ENCODE data around the gene TMEM120A. TPM values are rescaled to one million over a fixed set of nuclear protein-coding genes. Genes with fewer than 3 reads are reported as not detected.

The TMEM120A gene
- total RNA-seq, 4 donors from 2014 or later, result 55.2 to 113 (median 79.0) TPM

DNA sequence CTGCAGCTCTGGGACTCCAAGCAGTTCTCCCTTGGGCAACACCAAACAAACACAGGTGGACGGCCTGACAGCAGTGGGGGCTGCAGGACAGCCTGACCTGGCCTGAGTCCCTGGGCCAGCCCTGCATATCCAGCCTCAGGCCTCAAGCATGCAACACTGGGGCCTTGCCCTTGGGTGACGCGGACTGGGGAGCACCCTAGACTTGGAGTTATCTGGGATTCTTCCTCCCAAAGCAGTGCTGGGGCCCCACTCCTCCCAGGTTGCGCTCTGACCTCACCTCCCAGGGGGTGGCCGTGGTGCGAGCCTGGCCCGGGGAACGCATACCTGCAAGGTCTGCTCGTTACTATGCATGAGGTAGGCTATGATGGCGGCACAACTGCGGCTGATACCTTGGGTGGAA is 6.2 kb upstream of the TMEM120A start:
- TF ChIP-seq, protein P1, sequence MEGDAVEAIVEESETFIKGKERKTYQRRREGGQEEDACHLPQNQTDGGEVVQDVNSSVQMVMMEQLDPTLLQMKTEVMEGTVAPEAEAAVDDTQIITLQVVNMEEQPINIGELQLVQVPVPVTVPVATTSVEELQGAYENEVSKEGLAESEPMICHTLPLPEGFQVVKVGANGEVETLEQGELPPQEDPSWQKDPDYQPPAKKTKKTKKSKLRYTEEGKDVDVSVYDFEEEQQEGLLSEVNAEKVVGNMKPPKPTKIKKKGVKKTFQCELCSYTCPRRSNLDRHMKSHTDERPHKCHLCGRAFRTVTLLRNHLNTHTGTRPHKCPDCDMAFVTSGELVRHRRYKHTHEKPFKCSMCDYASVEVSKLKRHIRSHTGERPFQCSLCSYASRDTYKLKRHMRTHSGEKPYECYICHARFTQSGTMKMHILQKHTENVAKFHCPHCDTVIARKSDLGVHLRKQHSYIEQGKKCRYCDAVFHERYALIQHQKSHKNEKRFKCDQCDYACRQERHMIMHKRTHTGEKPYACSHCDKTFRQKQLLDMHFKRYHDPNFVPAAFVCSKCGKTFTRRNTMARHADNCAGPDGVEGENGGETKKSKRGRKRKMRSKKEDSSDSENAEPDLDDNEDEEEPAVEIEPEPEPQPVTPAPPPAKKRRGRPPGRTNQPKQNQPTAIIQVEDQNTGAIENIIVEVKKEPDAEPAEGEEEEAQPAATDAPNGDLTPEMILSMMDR (IDR thresholded peaks at IDR 0.05; ENCODE audit: low read depth), result no peak

DNA sequence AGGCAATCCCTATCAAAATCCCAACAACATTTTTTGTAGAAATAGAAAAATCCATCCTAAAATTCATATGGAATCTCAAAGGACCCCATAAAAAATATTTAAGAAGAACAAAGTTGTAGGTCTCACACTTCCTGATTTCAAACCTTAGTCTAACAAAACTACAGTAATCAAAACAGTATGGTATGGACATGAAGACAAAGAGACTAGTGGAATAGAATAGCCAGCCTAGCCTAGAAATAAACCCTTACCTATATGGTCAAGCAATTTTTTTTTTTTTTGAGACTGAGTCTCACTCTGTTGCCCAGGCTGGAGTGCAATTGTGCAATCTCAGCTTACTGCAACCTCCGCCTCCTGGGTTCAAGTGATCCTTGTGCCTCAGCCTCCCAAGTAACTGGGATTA is 3.6 kb upstream of the TMEM120A start:
- TF ChIP-seq, protein P1 (IDR thresholded peaks at IDR 0.05; ENCODE audit: low read depth), result no peak

DNA sequence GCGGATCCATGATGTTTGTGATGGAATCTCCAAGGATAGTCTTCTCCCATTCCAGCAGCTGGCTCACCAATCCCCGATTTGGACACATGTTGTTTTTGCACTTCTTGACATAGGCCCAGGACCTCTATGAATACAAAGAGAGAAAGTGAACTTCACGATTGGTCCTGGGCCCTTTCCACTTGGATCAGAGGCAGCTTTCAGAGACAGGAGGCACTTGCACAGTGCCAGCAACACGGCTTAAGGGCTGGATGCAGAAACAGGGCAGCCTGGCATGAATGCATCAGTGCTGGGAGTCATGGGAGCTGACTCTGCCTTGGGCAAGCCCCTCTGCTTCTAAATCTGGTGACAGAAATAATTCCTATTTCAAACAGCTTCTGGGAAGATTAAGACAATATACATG is 2.1 kb upstream of the TMEM120A start:
- TF ChIP-seq, protein P1 (IDR thresholded peaks at IDR 0.05; ENCODE audit: low read depth), result no peak

DNA sequence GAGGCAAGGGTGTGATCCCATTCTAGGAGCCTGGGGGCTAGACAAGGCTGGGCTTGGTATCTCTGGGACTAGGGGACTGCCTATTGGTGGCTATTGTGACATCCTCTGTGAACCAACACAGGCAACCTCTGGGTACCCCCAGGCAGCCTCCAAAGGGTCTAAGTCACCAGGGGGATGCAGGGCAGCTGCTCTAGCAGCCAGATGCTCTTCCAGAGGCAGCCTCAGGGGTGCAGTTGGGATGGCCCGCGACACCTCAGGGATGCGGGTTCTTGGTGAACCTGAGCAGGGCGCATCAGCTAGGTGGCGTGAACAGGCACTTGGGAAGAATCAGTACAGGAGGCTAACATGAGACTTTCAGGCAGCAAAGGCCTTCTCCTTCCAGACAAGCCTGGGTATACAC is 1.6 kb upstream of the TMEM120A start:
- TF ChIP-seq, protein P1 (IDR thresholded peaks at IDR 0.05; ENCODE audit: low read depth), result no peak

DNA sequence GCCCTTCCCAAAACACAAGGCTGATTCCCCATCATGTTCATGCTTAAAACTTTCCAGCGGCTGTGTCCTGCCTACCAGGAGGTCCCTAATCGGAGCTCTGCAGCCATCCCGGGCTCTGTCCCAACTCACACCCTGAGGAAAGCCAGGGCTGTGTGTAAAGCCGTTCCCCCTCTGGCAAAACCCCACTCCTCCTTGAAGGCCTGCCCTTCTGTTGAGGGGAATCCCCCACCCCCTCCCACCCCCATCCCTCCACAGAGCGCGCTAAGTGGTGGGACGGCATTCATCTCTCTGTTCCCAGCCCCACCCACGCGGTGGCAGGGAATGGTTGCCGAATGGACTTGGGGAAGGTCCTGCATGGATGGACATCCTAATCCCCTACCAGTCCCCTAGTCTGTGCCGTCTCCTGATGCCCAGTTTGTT is 667 bp upstream of the TMEM120A start:
- TF ChIP-seq, protein P1 (IDR thresholded peaks at IDR 0.05; ENCODE audit: low read depth), result no peak

DNA sequence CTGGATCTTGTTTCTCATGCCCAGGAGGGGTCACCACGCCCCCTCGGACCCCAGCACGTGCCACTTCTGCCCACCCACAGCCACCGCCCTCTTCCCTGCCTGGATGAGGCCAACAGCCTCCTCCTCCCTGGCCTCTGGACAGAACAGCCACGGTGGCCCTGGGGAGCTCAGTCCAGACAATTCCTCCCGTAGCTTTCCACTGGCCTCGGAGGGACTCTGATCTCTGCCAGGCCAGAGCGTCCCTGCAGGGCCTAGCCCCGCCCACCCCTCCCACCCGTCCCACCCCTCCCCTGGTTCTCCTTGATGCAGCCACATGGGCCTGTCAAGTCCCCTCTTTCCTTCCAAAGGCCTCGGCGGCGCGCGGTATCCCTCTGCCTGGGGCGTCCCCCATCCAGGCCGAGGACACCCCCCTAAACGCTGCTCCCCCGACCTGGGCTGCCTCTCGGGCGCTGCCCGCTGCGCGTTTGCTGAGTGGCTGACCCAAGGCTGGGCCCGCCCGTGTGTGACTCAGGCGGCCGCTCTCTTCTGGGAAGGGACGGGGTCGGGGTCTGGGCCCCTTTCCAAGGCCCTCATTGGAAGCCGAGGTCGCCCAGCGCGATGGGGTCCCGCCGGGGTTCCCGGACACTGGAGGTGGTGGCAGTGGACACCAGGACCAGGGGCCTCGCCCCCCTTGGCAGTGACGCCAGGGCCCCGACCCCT is 557 bp downstream of the TMEM120A start:
- TF ChIP-seq, protein P1 (IDR thresholded peaks at IDR 0.05; ENCODE audit: low read depth), result no peak

DNA sequence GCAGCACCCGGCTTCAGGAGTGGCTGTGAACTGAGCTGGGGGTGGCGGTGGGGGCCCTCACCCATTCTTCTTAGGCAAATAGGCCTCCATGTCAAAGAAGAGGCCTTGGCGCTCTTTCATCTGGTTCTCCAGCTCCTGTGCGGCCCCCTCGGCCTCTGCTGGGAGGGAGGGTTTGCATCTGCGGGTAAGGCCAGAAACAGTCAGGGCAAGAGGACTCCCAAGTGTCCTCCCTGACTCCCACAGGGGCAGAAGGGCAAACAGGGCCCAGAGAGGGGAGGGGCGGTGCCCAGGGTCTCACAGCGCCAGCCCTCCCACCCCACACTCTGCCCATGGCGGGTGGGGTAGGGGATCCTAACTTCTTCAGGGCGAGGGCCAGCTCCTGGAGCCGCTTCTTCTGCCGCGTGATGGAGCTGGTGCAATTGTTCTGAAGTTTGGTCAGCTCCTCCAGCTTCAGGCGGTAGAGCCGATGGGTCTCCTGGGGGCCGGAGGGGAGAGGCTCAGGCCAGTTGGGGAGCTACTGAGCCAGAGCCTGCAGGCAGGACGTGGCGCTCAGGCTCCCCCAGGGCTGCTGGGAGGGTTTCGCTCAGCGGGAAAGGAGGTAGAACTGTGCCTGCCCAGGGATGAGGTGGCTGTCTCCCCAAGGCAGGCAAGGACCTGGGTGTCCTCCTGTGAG is 2.2 kb downstream of the TMEM120A start:
- TF ChIP-seq, protein P1 (IDR thresholded peaks at IDR 0.05; ENCODE audit: low read depth), result no peak

Measured in subcutaneous adipose tissue (tissue), 4 donors.